SIG-M5 (cell line): ENCODE data around the gene CCND1.
"Not testable (repeated sequence)": the region's sequence is repeated elsewhere in the genome, so short reads cannot be mapped to it uniquely, and the experiment has no call there.

Source experiments
- DNase-seq: peaks from one replicate; lab custom pipeline; 2025; lab: John Stamatoyannopoulos, UW

CCND1 gene

DNA sequence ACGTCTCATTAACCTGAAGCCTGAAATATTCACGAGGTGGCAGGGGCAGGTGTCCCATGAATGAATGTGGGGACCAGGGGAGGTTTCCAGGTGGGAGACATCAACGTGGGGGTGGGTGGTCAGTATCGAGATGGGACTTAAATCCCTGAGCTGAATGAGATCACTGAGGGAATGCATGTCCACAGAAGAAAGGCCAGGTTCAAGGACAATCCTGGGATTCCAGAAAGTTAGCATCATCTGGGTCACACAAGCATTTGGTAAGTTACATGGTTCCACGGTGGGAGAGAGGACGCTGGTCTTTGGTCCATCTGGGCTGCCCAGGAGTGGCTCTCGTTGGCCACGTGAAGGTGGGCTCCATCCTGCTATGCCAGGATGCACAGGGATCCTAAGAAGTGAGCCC, 22.7 kb upstream of the CCND1 start:
- DNase-seq = no peak

DNA sequence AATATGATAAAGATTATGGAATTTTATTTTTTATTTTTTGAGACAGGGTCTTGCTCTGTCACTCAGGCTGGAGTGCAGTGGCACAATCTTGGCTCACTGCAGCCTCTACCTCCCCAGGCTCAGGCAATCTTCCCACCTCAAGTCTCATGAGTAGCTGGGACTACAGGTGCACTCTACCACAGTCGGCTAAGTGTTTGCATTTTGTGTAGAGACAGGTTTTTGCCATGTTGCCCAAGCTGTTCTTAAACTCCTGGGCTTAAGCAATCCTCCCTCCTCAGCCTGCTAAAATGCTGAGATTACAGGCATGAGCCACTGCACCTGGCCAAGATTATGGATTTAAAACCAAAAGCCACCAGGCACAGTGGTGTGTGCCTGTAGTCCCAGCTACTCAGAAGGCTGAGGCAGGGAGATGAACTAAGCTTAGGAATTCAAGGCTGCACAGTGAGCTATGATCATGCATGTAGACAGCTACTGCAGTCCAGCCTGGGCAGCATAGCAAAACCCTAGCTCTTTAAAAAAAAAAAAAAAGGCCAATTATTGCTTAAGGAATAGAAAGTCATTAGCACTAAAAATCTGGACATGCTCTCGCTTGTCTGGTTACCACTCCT, 20.2 kb upstream of the CCND1 start:
- DNase-seq = no peak

DNA sequence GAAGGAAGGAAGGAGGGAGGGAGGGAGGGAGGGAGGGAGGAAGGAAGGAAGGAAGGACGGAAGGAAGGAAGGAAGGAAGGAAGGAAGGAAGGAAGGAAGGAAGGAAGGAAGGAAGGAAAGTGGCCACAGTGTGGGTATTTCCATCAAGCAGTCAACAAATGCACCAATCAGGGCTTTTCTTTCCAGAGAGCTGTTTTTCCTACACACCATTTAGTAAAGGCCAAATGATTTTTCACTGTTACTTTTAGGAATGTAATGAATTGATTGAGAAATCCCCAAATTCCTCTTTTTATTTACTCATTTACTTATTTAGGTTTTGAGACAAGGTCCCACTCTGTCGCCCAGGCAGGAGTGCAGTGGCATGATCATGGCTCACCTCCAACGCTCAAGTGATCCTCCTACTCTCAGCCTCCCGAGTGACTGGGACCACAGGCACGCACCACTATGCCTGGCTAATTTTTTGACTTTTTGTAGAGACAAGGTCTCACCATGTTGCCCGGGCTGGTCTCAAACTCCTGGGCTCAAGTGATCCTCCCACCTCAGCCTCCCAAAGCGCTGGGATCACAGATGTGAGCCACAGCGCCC, 18.8 kb upstream of the CCND1 start:
- DNase-seq = not testable (repeated sequence)

DNA sequence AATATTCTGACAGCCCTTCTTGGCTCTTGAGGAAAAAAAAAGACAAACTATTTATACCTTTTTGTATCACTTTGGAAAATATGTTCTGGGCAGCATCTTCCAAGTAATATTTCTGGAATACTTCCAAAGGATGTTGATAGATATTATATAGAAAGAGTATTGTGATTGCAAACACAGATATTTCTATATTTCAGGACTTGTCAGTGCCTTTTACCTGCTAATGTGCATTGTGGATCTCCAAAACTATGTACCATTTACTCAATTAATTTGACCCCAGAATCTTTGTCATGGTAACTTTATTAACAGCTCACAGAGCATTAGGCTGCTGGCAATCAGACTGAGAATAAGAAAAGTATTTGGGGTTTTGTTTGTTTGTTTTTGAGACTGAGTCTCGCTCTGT, 16.7 kb upstream of the CCND1 start:
- DNase-seq = no peak

DNA sequence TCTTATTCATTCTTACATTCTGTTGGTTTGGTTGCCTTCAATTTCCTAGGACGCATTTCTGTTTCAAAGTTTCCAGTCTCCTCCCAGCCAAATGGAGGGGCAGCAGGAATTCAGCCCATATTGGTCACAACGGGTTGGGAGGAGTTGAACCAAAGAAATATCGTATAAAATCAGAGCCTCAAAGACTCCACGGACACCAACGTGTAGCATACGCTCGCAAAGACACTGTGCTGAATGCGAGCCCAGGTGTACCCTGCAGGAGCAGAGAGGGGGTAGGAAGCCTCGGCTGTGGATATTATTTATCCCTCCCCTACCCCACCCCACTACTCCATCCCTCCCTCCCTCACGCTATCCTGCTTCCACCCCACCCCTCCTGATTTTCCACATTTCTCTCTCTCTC, 15.5 kb upstream of the CCND1 start:
- DNase-seq = no peak

DNA sequence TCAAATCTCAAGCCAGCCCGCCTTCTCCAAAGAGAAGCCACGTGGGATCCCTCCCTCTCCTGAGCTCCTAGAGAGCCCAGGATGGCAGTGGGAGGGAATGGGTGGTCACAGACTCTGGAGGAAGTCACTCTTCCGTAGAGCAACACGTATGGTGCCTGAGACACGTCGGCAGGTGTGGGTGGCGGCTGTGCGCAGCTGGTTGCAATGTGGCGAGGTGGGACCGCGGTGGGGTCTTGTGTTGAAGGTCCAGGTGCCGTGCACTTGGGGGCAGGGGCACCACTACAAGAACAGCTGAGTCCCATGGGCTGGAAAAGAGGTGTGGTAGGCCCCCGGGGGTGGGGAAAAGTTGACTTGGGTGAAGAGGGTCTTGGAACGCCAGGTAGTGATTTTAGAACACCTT, 13.4 kb upstream of the CCND1 start:
- DNase-seq = no peak

DNA sequence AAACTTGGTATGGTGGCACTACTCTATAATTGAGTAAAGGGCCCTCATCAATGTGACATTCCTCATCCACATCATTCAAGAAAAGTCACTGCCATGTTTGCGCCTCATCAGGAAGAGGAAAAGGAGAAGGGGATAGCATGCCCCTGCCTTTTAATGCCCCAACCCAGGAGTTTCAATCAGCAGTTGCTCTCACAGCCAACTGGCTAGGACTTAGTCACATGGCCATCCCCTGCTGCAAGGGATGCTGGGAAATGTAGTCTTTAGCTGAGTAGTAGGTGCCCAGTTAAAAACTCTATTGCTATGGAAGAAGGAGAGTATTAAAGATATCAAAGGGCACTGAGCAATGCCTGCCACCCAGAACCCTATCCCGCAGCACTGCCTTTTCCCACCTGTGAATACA, 10.9 kb upstream of the CCND1 start:
- no peak for DNase-seq

DNA sequence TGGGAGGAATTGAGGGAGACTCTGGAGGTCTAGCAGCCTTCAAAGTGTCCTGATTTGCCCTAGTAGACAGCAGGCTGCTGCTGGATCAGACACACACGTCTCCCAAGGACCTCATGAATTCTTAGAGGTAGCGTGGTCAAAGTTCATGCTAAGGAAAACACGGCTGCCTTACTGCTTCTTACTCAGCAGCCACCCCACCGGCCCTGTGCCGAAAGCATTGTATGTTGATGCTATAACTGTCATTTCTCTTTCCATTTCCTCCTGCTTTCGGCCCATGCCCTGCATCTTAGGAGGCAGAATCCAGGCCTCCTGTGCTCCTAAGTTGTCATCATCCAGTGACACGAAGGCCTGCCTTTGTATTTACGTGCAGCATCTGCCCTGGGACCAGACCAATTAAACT, 10.5 kb upstream of the CCND1 start:
- no peak for DNase-seq

DNA sequence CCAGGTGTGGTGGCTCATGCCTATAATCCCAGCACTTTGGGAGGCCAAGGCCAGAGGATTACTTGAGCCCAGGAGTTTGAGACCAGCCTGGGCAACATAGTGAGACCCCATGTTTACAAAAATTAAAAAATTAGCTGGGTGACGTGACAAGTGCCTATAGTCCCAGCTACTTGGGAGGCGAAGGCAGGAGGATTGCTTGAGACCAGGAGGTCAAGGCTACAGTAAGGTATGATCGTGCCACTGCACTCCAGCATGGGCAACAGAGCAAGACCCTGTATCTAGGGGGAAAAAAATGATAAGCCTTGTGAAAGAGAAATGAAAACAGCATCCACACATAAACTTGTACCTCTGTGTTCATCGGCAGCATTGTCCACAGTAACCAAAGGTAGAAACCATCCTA, 8.1 kb upstream of the CCND1 start:
- DNase-seq = no peak

DNA sequence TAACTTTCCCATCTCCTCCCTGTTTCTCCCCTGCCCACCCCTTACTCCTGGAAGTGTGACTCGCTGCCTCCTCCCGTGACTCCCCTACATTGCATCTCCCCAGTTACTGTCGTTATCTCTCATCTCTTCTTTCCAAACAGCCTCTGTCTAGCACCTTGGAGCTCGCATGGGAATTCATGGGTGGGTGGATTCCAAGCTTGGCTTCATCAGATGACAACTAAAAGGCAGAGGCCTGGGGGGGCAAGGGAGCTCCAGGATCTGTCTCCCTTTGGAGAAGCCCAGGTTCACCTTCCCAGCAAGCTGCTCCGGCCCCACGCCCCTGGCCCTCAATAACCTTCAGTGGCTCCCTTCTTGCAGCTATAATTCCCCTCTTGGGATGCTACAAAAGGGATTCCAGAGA, 6.9 kb upstream of the CCND1 start:
- no peak for DNase-seq

DNA sequence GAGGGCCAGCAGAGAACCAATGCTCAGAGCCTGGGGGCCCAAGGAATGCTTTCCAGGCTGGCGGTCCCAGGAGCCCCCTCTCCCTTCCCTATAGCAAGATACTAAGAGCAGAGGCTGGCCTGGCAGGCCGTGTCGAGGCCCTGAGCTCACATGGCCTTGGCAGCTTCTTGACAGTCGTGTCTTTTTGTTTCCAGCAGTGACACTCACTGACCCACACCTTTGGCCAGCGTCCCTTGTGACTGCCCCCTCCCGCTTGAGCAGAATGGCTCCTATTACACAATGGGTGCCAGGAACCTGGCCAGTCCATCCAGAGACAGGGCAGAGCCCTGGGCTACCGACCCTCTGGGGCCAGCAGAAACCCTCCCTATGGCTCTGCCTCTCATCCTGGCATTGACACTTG, 6.4 kb upstream of the CCND1 start:
- DNase-seq = no peak

DNA sequence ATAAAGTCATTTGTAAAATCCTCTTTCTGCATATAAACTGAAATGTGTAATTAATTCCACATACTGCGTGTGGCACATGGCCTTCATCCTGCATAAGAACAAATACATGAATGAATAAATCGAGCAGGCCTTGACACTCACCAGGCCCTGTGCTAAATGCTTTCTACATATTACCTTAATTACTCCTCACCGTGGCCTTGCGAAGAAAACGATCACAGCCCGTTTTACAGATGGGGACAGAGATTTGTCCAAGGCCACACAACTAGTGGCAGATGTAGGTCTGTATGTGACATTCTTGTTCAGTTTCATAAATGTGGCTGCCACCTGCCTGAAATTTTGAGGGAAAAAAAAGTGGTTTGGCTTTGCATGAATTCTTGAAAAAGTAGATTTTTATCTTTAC, 5.8 kb upstream of the CCND1 start:
- no peak for DNase-seq

DNA sequence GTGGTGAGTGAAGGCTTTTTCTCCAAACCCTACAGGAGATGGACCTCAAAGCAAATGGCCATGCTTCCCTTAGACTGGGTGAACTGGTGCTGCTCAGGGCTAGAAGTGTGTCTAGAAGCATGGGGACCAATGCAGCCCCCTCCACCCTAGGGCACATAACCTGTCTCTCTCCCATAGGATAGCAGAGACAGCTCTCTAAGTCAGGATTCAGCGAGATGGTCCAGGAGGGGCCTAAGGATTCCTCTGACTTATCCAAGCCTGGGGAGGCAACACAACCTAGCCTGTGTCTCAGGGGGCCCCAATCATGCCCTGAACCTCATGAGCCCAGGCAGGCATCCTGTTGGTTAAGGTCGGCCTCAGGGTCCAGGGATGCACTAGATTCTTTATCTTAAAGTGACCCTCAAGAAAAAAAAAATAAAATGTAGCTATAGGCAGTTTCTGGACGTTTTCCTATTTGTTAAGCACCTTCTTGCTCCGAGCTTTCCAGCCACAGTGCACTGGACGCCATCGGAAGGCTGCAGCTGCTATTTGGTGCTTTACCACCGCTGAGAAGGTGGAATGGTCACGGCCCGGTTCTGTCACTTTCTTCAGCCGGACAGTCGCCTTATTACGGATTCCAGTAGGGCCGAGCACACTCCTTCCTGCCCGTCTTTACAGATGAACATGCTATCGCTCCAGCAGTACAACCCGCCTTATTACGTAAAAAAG, 5.0 kb upstream of the CCND1 start:
- DNase-seq = no peak

DNA sequence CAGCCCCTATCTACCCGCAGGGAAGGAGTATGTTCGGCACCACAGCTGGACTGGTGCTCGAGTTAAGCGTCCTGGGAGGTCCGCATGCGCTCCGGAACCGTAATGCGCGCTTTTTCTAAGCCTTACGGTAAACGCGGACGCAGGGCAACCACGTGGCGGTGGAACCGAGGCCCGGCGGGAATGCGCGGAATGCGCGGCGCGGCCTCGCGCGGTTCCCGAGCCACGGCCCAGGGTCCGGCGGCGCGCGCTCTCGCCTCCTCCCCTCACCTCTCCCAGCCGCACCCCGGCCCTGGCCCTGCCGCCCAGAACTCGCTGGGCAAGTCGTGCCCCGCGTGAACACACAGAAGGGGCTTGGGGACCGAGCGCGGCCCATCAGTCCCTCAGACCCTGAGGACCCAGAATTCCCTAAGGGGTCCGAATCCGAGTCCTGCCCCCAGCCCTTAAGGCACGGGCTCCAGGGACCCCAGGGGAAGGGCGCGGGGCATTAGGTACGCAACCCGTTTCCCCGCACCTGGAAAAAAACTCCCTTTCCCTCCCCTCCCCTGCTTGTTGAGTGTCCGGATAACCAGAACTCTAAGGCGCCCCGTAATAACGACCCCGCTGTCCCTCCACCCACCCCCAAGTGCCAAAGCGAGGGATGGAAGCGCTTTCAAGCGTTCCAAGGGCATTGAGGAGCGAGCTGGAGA, 4.3 kb upstream of the CCND1 start:
- no peak for DNase-seq

DNA sequence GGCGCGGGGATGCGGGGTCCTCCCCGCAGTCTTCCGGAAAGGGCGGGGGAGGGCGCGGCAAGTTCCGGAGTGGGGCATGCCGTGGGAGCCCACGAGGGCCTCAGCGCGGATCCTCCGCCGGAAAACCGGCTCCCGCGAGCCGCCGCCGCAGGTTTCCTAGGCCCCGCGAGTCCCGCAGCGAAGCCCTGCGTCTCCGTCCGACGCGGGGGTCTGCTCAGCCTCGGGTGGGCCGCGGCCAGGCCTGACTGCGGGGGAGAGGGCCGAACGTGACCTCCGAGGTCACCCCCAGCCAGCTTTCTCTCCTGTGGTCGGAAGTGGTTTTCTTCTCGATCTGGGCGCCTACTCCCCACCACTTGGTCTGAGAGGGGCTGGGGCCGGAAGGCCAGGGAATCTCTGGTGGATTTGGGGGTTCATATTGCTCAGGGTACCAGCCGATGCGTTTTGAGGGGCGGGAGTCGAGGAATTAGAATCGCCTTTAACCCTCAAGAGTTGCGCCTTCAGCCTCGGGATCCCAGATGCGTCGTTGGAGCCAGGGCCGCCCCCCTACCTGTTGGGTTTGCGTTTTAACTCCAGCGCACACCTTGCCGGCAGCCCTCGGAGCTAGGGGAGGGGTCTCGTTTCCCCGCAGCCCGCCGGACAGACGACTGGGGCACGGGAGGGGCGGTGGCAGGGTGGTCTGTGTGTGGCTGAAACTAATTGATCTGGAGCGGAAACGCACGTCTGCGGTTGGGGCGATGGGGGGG, 3.6 kb upstream of the CCND1 start:
- no peak for DNase-seq

DNA sequence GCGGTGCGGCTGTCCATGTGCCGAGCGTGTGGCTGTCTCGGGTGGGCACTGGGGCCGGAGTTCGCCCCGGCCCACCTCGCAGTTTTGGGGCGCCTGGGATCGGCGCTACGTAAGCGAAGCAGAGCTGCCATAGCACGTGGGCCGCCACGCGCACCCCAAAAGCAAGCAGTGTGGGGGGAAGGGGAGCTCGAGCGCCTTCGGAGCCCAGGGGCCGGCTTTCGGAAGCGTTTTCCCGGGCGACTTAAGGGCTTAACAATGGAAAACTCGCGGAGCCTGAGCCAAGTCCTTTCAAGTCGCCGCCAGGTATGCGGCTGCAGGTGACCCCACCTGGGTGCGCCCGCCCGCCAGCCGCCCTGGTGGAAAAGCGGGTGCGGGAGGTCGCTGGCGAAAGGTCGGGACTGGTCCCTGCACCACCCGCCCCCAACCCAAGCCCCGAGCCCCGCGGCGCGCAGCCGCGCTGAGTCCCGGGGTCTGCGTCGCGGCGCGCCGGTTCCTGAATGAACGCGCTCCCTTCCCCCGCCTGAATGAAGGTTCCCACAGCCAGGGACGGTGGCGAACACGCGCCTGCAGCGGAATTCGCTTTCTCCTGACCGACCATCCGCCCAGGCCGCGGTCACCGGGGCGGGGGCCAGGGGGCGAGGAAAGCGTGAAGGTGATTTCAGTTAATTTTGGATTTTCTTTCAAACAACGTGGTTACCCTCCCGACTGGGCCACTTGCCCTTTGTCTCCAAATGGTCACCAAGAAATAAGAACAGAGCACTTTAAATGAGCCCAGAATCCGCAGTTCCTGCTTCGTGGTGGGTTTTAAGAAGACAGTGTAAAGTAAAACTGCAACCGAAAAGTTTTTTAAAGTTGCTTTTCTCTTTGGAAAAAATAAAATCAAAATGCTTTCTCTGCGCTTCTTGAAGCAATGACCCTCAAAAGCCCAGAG, 2.8 kb upstream of the CCND1 start:
- DNase-seq = no peak

DNA sequence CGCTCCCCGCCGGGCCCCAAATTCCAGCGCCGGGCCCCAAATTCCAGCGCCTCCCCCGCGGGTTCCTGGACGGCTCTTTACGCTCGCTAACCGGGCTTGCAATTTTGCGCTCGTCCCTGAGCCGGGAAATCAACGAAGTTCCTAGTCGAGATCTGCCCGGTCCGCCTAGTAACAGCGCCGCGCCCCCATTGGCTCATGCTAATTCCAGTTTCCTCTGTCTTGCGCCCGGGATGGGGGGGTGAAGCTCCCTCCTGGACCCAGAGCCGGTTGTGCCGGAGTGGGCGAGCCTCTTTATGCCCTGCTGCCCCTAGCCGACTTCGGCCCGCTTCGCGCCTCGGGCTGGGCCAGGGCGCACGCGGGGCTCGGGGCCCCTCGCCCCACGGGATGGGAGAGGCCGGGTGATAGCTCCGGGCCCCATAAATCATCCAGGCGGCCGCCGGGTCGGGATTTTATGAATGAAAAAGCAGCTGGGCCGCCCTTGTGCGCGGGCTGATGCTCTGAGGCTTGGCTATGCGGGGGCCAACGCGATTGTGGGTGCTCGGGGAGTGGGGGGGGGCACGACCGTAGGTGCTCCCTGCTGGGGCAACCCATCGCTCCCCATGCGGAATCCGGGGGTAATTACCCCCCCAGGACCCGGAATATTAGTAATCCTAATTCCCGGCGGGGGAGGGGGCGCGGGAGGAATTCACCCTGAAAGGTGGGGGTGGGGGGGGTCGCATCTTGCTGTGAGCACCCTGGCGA, 1.8 kb upstream of the CCND1 start:
- no peak for DNase-seq

DNA sequence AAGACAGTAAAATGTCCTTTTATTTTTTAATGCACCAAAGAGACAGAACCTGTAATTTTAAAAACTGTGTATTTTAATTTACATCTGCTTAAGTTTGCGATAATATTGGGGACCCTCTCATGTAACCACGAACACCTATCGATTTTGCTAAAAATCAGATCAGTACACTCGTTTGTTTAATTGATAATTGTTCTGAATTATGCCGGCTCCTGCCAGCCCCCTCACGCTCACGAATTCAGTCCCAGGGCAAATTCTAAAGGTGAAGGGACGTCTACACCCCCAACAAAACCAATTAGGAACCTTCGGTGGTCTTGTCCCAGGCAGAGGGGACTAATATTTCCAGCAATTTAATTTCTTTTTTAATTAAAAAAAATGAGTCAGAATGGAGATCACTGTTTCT, 1.1 kb upstream of the CCND1 start:
- no peak for DNase-seq

DNA sequence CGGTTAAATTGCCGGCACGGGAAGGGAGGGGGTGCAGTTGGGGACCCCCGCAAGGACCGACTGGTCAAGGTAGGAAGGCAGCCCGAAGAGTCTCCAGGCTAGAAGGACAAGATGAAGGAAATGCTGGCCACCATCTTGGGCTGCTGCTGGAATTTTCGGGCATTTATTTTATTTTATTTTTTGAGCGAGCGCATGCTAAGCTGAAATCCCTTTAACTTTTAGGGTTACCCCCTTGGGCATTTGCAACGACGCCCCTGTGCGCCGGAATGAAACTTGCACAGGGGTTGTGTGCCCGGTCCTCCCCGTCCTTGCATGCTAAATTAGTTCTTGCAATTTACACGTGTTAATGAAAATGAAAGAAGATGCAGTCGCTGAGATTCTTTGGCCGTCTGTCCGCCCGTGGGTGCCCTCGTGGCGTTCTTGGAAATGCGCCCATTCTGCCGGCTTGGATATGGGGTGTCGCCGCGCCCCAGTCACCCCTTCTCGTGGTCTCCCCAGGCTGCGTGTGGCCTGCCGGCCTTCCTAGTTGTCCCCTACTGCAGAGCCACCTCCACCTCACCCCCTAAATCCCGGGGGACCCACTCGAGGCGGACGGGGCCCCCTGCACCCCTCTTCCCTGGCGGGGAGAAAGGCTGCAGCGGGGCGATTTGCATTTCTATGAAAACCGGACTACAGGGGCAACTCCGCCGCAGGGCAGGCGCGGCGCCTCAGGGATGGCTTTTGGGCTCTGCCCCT, 529 bp upstream of the CCND1 start:
- DNase-seq = no peak
